ENCODE results near the gene SEPTIN8. TPM values are rescaled to one million over a fixed set of nuclear protein-coding genes. Genes with fewer than 3 reads are reported as not detected.

SEPTIN8 gene
- total and polyA plus RNA-seq, 11 donors, result 11.0 to 47.6 (median 33.6) TPM

DNA sequence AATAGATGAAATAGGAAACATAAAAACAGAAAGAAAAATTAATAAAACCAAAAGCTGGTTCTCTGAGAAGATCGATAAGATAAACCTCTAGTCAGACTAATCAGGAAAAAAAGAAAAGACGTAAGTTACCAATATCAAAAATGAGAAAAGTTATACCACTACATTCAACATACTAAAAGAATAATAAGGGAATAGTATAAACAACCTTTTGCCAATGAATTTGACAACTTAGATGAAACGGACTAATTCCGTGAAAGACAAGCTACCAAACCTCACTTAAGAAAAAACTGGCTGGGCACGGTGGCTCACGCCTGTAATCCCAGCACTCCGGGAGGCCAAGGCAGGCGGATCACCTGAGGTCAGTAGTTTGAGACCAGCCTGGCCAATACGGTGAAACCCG lies 47.1 kb downstream of the SEPTIN8 start:
- H3K4me3 ChIP-seq, result no peak overlapping the region
- intact Hi-C loops (cut with DNase I), result no loop called here
- H3K4me1 ChIP-seq, result no peaks in the 10 kb centered on the region
- H3K9me3 ChIP-seq, result no peaks in the 10 kb centered on the region
- TF ChIP-seq, protein P1, sequence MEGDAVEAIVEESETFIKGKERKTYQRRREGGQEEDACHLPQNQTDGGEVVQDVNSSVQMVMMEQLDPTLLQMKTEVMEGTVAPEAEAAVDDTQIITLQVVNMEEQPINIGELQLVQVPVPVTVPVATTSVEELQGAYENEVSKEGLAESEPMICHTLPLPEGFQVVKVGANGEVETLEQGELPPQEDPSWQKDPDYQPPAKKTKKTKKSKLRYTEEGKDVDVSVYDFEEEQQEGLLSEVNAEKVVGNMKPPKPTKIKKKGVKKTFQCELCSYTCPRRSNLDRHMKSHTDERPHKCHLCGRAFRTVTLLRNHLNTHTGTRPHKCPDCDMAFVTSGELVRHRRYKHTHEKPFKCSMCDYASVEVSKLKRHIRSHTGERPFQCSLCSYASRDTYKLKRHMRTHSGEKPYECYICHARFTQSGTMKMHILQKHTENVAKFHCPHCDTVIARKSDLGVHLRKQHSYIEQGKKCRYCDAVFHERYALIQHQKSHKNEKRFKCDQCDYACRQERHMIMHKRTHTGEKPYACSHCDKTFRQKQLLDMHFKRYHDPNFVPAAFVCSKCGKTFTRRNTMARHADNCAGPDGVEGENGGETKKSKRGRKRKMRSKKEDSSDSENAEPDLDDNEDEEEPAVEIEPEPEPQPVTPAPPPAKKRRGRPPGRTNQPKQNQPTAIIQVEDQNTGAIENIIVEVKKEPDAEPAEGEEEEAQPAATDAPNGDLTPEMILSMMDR (IDR thresholded peaks at IDR 0.05), result no peak
- no peak for TF ChIP-seq POLR2A (IDR thresholded peaks at IDR 0.05)
- peaks cover 0 to 42% (median 6%) of the 10 kb centered on the region in 9 donors for H3K36me3 ChIP-seq
- H3K27me3 ChIP-seq, result no peaks in the 10 kb centered on the region
- DNase-seq (no peak), ATAC-seq (no peak)
- no peak overlapping the region for H3K27ac ChIP-seq
- WGBS, 4 donors, result 93 to 97% (median 96%) methylated on average over 10 of the region's 10 CpGs

DNA sequence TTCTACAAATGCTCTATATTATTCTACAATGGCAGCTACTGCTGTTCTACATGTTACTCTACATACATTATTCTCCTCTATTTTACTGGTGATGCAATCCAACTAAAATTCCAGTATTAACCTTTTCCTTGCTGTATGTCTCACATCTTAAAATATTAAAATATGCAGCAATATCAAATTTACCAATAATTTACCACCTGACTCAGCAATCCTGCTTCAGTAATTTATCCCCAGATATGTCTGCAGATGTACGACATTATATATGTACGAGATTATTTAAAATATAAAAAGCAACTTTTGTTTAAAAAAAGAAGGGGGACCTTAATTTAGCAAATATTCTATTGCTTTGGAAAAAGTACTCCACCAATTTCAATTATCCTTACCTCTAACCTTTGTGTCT lies 51.3 kb downstream of the SEPTIN8 start:
- DNase-seq, result no peak
- peaks cover 0 to 32% (median 3%) of the 10 kb centered on the region in 9 donors for H3K36me3 ChIP-seq
- H3K27ac ChIP-seq, result no peak overlapping the region
- H3K9me3 ChIP-seq, result no peaks in the 10 kb centered on the region
- TF ChIP-seq, protein P1 (IDR thresholded peaks at IDR 0.05), result no peak
- TF ChIP-seq POLR2A (IDR thresholded peaks at IDR 0.05), result no peak
- intact Hi-C loops (cut with DNase I), result no loop called here
- no peak overlapping the region for H3K4me3 ChIP-seq
- ATAC-seq, result no peak
- no peaks in the 10 kb centered on the region for H3K27me3 ChIP-seq
- WGBS, 4 donors, result 95 to 98% (median 98%) methylated on average over 2 of the region's 2 CpGs
- H3K4me1 ChIP-seq, result no peaks in the 10 kb centered on the region

DNA sequence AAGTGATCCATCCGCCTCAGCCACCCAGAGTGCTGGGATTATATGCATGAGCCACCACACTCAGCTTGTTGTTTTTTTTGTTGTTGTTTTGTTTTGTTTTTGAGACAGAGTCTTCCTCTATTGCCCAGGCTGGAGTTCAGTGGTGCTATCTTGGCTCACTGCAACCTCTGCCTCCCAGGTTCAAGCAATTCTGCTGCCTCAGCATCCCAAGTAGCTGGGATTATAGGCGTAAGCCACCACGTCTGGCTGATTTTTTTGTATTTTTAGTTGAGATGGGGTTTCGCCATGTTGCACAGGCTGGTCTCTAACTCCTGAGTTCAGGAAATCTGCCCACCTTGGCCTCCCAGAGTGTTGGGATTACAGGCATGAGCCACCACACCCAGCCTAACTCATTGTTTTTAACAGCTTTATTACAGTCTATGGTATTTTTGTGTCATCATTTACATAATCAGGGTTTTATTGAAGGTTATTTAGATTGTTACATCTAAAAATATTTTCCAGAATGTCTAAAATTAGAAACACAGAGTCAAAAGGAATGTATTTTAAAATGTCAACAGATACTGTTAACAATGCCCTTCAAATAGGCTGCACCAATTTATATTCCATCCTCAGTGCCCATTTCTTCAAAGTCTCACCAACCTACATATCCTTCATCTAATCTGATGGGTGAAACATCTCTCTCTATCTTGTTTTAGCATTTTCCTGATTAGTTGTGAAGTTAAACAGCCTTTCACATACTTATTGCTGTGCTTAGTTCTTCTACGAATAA lies 58.3 kb downstream of the SEPTIN8 start:
- DNase-seq, result no peak
- 89 to 92% (median 91%) methylated on average over 5 of the region's 5 CpGs for WGBS, 4 donors
- H3K27ac ChIP-seq, result peak overlapping the region in 7 of 12 donors; percentile 2 to 35 (median 24)
- H3K4me1 ChIP-seq, result peaks cover 0 to 4% (median 0%) of the 10 kb centered on the region in 12 donors
- intact Hi-C loops (cut with DNase I), result loop anchor here in 5 of 10 donors (5.0 to 10.0 kb wide), 3 partner anchors 194 to 334 kb away; no protein-coding TSS in a partner anchor
- ATAC-seq, result peak in 2 of 4 donors; percentile 48 to 70
- TF ChIP-seq POLR2A (IDR thresholded peaks at IDR 0.05), result no peak
- TF ChIP-seq, protein P1 (IDR thresholded peaks at IDR 0.05), result no peak
- H3K36me3 ChIP-seq, result peaks cover 0 to 45% (median 0%) of the 10 kb centered on the region in 9 donors
- no peaks in the 10 kb centered on the region for H3K27me3 ChIP-seq
- H3K9me3 ChIP-seq, result no peaks in the 10 kb centered on the region
- H3K4me3 ChIP-seq, result no peak overlapping the region

DNA sequence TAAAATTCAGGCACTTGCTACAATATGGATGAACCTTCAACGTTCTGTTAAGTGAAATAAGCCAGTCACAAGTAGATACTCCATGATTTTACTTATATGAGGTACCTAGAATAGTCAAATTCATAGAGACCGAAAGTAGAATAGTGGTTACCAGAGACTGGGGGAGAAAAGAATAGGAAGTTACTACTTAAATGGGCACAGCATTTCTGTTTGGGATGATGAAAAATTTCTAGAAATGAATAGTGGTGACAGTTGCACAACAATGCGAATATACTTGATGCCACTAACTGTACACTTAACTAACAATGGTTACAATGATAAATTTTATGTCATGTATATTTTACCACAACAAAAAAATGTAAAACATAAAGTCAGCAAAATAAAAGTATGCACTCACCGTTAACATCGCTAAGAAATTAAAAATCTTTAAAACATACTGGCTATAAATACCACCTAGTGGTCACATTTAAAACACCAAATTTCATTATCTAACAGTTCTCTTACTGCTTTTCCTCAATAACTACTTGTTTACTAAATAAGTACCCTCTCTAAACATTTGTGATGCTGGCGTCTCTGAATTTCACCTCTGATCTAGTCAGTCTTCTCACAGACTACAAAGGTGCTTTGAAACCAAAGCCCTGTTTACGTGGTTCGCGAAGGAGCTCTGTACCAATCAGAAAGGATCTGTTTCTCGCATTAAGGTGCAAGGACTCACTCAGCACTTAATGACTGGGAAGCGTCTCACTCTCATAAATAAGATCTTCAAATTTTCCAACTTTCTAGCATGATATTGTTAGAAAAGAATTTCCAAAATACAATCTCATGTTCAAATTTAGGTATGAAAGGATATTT lies 62.4 kb downstream of the SEPTIN8 start:
- Histone ChIP-seq H3K27me3 (no peaks in the 10 kb centered on the region), H3K36me3 (peaks cover 0 to 34% (median 0%) of the 10 kb centered on the region in 9 donors), H3K9me3 (no peaks in the 10 kb centered on the region), H3K27ac (no peak overlapping the region), H3K4me1 (peaks cover 0 to 4% (median 0%) of the 10 kb centered on the region in 12 donors), H3K4me3 (no peak overlapping the region)
- TF ChIP-seq, protein P1 (IDR thresholded peaks at IDR 0.05), result peak in 11 of 12 donors; percentile 17 to 56 (median 41)
- TF ChIP-seq POLR2A (IDR thresholded peaks at IDR 0.05), result no peak
- ATAC-seq, result no peak
- no peak for DNase-seq
- intact Hi-C loops (cut with DNase I), result loop anchor here in 5 of 10 donors (5.0 to 10.0 kb wide), 3 partner anchors 190 to 330 kb away; no protein-coding TSS in a partner anchor
- 76 to 78% (median 77%) methylated on average over 11 of the region's 11 CpGs for WGBS, 4 donors
